DMS 273 (cell line): ENCODE results near the gene MPLKIP.
"Not testable (repeated sequence)": the region's sequence is repeated elsewhere in the genome, so short reads cannot be mapped to it uniquely, and the experiment has no call there.

Experiments used
- DNase-seq: peaks from one replicate; lab custom pipeline; 2025; ENCODE audit not compliant: unreplicated experiment; lab: John Stamatoyannopoulos, UW

Gene MPLKIP

DNA sequence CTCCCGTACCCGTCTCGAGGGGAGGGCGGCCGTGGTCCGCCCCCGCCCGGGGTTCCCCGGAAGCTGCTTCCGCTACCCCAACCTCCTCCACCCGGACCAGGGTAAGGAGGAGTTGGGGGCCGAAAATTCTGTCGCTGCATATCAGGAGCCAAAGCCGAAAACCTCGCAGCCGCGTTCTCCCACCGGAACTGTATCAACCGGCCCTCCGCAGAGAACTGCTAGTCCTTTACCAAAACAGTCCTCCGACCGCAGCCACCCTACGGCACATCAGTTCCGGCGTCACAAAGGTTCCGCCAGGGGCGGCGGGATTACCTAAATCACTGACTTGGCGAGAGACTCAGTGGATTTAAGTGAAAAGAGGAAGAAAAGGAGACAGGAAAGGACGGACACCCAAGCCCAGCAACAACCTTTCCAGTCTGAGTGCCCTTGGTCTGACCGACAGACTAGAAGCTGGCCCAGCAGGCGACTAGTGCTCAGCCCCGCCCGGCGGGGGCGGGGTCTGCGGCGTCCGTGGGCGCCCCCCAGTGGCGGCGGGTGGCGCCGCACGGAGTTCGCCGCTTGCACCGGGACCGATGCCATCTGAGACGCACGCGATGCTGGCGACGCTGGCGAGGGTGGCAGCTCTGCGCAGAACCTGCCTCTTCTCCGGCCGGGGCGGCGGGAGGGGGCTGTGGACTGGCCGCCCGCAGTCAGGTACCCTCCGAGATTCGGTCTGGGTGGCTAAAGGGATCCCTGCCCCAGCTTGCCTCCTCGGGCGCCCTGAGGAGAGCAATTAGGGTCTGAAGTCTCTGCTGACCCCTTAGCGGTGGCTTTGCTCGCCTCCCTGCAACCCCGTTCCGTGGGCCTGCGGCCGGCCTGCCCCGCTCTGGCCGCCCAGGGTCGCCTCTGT is at the start of gene MPLKIP, which contains the start of gene SUGCT:
Gene MPLKIP, minus strand, starts transcription at position 195 of the 889 bp plus-strand sequence. Its CDS starts 55 bp downstream, at position 140.
Gene SUGCT, plus strand, starts transcription at position 578 of the 889 bp plus-strand sequence.
- DNase-seq, result peak; percentile 97

DNA sequence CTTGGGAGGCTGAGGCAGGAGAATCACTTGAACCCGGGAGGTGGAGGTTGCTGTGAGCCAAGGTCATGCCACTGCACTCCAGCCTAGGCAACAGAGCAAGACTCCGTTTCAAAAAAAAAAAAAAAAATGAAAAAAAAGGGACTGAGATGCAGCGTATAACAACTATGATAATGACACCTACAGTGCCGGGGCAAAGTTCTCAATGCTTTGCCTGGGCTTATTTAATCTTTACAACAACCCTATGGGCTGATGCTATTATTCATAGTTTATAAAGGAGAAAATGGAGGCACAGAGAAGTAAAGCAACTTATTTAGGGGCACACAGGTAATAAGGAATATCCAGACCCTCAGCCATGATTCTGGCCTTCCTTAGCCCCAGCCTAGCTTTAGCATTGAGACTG is 48.0 kb upstream of the MPLKIP start:
- DNase-seq, result no peak

DNA sequence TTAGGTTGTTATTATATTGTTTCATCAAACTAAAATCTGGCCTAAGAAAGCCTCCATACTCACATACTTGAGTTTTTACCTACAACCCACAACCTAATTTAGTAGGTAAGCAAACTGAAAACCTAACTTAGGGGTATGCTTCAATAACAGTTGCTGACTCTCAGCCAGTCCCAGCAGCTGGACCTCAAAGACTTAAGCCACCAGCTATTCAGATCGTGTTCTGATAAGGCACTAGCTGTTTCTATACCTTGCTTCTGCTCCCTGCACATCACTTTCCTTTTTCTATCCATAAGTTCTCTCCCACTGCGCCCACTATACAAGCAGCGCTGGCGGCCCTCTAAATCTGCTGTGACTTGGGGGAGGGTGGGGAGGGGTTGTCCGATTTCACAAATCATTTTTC is 42.6 kb upstream of the MPLKIP start:
- DNase-seq, result peak; percentile 36

DNA sequence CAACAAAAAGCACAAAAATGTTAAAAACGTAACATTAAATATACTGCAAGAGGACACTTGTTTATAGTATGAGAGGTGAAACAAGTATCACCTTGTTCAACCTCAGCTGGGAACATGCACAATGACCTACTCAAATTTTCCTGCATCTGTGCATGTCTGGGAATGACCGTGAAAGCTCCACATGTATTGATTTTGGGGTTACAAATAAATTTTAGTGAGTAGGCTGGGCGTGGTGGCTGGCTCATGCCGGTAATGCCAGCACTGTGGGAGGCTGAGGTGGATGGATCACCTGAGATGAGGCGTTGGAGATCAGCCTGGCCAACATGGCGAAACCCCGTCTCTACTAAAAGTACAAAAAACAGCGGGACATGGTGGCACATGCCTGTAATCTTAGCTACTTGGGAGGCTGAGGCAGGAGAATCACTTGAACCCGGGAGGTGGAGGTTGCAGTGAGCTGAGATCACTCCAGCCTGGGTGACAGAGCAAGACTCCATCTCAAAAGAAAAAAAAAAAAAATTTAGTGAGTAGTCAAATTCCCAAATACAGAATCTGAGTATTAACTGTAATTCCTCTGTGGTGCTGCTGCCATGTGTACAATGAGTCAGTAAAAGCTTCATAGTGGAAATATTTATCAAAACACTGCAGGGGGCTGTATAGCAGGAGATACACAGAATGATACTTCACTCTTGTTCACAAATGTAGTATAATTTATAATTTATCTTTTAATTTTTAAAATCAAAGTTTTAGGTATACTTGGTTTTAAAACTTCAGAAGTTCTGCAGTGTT is 41.5 kb upstream of the MPLKIP start:
- DNase-seq, result no peak

DNA sequence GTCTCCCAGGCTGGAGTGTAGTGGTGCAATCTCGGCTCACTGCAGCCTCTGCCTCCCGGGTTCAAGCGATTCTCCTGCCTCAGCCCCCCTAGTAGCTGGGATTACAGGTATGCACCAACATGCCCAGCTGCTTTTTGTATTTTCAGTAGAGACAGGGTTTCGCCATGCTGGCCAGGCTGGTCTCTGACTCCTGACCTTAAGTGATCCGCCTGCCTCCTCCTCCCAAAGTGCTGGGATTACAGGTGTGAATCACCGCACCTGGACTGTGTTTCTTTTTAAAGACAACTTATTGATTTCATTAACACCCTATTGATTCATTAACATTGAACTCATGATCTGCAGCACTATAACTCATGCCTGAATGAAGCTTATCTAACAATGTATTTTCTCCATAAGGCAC is 40.8 kb upstream of the MPLKIP start:
- not testable (repeated sequence) for DNase-seq

DNA sequence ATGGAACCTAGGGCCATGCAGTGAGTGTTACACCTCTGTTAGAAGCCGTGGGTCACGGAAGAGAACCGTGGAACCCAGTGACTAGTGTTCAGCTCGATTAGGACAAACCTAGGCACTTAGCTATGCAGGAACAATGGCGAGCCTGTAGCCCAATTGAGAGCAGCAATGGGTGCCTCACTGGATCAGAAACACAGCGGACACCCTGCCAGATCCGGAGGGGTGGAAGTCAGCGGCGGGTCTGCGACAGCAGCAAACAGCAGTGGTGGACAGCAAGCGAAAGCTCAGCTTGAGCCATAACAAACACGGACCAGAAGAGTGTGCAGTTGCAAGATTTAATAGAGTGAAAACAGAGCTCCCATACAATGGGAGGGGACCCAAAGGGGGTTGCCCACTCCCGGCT is 38.7 kb upstream of the MPLKIP start:
- DNase-seq, result not testable (repeated sequence)

DNA sequence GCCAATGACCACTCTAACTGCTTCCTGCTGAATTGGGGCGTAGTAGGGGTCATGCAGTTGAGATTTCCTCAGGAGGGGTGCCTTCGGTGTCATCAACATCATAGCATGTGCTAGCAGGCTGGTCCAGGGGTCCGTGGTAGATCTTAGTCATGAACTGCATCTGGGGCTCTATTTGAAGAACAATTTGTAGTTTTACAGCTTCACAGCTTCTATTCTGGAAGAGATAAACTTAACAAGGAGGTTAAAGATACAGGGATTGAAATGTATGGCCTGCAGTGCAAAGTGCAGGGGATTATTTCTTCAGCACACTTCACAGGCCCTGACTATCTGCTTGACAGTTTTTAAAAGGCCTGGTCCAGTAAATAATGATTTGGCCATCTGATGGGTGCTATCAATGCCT is 33.8 kb upstream of the MPLKIP start:
- not testable (repeated sequence) for DNase-seq

DNA sequence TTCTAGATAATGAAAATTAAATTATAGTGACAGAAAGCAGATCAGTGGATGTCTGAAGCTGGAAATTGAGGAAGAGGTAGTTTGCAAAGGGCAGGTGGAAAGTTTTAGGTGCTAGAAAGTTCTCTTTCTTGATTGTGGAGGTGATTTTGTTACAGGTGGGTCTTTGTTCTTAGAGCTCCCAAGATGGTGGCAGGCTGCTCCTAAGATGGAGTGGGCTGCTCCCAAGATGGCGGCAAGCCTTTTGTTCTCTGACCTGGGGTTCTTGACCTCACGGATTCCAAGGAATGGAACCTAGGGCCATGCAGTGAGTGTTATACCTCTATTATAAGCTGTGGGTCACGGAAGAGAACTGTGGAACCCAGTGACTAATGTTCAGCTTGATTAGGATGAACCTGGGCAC is 32.9 kb upstream of the MPLKIP start:
- DNase-seq, result no peak

DNA sequence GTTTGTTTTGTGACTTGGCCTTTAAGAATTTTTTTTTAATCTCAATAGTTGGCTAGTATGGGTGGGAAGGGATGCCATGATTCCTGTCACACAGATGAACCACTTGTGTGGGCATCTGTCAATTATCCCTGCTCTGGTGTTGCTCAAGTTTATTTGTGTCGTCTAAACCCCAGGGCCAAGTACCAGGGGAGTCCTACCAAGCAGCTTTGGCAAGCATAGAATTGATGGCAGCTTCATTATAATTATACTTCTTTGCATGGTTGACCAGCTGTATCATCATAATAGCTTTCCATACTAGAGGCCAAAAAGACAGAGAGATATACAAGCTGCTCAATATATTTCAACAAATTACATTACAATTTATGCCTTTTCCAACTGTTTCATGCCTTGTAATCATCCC is 30.8 kb upstream of the MPLKIP start:
- no peak for DNase-seq

DNA sequence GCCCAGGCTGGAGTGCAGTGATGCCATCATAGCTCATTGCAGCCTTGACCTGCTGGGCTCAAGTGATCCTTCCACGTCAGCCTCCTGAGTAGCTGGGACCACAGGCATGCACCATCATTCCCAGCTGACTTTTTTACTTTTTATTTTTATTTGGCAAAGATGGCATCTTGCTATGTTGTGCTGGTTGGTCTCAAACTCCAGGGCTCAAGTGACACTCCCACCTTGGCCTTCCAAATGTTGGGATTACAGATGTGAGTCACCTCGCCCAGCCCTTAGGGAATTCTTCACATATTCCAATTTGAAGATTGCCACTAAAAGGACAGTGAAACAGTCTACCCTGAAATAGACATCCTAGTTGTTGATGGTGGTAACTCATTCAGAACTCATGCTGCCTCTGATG is 28.1 kb upstream of the MPLKIP start:
- DNase-seq, result no peak

DNA sequence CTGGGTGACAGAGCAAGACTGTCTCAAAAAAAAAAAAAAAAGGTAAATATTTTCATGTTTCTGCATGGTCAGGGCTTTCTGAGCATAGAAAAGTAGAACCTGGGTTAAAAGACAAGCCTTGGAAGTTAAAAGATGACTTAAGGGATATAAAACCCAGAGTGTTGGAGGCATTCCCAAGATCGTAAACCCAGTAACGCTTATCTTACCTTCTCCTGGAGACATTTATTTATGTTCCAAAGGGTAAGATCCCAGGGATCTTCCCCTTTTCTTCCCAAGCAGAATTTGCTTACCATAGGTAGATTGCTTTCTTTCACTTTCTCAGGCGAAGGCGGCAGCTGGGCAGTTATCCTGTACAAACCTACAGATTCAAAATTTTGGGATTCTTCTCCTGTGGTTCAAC is 22.6 kb upstream of the MPLKIP start:
- no peak for DNase-seq

DNA sequence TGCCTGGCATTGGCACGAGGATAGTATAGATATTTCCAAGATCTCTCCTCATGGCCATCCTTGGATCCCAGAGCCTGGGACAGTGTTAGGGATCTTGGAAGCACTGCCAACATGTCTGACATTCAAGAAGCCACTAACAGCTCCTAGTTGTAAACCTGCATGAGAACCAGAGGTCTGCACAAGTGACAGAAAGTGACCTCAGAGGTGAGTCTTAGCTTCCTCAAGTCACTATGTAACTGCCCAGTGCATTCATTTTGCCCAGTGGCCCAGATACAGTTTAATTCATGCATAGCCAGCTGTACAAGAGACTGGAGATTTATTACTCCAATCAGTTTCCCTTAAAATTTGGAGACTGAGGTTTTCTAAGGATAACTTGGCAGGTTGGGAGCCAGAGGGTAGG is 17.1 kb upstream of the MPLKIP start:
- peak; percentile 34 for DNase-seq

DNA sequence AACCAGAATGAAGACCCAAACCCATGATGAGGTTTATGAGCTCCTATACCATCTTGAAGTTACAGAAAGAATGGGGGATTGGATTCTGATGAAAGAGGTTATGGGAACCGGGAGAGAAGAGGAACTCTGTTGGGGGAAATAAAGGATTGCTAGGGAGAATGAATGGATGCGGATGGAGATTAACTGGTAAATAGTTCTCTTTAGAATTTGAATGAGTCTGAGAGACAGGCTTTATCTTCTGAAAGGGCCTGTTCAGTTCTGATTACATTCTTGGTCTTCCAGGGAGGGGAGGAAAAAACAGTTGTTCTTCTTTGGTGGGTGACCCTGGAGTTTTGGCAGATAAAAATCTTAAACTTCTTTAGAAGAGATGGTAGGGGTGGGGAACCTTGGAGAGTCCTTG is 14.2 kb upstream of the MPLKIP start:
- DNase-seq, result no peak

DNA sequence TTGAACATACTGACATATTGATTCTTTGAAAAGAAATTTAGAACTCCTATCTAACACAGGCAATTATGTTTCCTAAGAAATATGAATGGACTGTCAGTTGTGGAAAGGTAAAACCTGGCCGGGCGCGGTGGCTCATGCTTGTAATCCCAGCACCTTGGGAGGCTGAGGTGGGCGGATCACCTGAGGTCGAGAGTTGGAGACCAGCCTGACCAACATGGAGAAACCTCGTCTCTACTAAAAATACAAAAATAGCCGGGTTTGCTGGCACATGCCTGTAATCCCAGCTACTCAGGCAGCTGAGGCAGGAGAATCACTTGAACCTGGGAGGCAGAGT is 13.8 kb upstream of the MPLKIP start:
- not testable (repeated sequence) for DNase-seq

DNA sequence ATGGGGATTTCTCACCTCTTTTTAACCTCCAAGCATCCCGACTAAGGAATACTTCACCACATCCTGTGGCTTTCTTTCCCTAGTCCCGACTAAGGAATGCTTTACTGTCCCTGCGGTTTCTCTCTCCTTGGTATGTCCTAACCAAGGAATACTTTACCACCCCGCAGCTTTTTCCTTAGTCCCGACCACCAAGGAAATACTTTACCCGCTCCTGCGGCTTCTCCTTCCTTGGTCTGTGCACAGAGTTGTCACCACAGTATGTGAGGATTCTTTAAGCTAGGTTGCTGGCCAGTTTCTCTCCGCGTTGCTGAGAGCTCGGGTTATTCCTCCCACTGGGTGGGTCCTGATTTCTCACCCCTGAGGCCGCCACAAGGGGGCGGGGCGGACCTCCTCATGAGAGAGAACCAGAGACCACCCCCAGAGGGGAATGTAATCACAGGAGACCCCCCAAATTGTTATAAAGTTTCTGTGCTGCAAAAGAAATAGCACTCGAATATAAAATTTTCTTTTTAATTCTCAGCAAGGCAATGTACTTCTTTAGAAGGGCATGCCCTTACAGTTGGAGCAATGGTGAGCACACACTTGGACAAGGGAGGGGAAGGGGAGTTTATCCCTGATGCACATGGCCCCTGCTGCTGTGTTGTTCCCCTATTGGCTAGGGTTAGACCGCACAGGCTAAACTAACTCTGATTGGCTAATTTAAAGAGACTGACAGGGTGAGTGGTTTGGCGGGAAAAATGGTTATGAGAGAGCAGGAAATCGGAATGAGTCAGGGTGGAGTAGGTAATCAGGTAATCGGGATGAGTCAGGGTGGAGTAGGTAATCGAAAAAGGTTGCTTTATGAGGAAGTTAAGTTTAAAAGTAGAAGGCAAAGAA is 13.2 kb upstream of the MPLKIP start:
- DNase-seq, result peak; percentile 11

DNA sequence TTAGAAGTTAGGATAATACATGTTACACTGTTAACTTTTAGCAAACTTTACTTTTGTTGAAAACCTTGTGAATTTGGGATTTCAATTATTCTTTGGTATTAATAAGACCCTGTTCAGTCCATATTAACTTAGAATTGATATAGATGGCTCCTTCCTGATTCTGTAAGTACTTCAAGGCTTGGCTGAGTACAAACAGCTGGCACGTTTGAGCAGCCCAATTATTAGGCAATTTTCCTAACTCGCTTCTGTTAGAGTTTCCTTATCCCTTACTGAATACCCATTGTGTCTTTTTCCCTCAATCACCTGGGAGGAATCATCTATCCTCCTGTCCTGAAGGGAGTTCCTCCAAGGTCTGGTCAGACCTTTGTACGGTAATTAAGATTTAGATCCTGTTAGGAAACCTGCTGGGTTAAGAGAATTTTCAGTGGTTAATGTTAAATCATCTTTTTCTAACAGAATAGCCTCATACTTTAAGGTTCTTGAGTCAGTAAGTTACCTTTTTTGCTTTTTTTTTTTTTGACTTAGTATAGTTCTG is 11.2 kb upstream of the MPLKIP start:
- DNase-seq, result not testable (repeated sequence)

DNA sequence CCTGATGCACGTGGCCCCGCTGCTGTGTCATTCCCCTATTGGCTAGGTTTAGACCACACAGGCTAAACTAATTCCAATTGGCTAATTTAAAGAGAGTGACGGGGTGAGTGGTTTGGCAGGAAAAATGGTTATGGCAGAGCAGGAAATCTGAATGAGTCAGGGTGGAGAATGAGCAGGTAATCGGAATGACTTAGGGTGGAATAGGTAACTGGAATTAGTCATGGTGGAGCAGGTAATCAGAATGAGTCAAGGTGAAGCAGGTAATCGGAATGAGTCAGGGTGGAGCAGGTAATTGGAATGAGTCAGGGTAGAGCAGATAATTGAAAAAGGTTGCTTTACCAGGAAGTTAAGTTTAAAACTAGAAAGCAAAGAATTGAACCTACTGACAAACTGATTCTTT is 7.5 kb upstream of the MPLKIP start:
- DNase-seq, result not testable (repeated sequence)

DNA sequence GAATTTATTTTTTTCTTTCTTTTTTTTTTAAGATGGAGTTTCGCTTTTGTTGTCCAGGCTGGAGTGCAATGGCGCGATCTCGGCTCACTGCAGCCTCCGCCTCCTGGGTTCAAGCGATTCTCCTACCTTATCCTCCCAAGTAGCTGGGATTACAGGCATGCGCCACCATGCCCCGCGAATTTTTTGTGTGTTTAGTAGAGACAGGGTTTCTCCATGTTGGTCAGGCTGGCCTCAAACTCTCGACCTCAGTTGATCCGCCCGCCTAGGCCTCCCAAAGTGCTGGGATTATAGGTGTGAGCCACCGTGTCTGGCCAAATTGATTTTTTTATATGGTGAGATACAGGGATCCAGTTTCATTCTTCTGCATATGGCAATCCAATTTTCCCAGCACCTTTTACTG is 5.5 kb upstream of the MPLKIP start:
- DNase-seq, result not testable (repeated sequence)

DNA sequence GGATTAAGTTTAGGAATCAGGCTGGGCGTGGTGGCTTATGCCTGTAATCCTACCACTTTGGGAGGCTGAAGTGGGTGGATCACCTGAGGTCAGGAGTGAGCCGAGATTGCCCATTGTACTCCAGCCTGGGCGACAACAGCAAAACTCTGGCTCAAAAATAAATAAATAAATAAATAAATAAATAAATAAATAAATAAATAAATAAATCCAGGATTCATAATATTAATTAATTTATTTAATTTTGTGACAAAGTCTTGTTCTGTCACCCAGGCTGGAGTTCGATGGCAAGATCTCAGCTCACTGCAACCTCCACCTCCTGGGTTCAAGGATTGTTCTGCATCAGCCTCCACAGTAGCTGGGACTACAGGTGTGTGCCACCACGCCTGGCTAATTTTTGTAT is 4.6 kb upstream of the MPLKIP start:
- no peak for DNase-seq

DNA sequence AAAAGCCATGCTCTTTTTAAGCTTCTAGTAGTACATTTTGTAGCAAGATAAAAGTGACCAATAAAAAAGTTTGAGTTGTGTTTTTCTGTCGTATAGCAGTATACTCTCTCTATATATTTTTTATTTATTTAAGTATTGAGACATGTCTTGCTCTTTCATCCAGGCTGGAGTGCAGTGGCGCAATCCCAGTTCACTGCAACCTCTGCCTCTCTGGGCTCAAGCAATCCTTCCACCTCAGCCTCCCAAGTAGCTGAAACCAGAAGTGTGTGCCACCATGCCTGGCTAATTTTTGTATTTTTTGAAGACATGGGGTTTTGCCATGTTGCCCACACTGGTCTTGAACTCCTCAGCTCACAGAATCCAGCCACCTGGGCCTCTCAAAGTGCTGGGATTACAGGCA is 3.1 kb upstream of the MPLKIP start:
- no peak for DNase-seq

DNA sequence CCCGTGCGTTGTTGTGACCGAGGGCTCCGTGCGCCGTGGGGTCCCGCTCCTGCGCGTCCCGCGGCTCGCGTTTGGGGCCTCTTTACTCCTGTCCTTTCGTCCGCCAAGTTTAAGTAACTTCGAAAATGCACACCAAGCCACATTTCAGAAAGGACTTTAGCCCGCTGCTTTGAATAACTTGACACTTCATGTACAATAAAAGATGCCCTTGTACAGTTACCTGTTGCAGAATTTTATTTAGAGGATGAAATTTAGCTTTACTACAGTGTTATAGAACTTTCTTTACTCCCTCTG is 842 bp upstream of the MPLKIP start:
- DNase-seq, result peak; percentile 66
